Liver (tissue), 9 donors: ENCODE results near the gene CD101. TPM values are rescaled to one million over a fixed set of nuclear protein-coding genes. Genes with fewer than 3 reads are reported as not detected.

ENCODE experiments used
- DNase-seq: peaks from one replicate; pipeline ENCODE4 v3.0.0-alpha.2; 2017; ENCODE audit warnings: low spot score
- H3K27ac ChIP-seq, 2 donors: one replicate each; pipeline ENCODE4 v1.7.0; 2013; ENCODE audit warnings: inconsistent platforms in 2 of 2, low read length in 2 of 2, control low read depth in 1 of 2, low read depth in 1 of 2, mild to moderate bottlenecking in 1 of 2
- H3K27me3 ChIP-seq, 4 donors: one replicate each; pipeline versions ENCODE4 v1.6.1 to v1.7.0; 2013; ENCODE audit warnings: low read length in 3 of 4, inconsistent platforms in 1 of 4, mild to moderate bottlenecking in 1 of 4, moderate library complexity in 1 of 4; ENCODE audit not compliant: control insufficient read depth in 4 of 4, insufficient read depth in 4 of 4
- H3K36me3 ChIP-seq, 4 donors: one replicate each; pipeline versions ENCODE4 v1.6.1 to v1.7.0; 2013; ENCODE audit warnings: low read length in 3 of 4, mild to moderate bottlenecking in 3 of 4, low read depth in 1 of 4, moderate library complexity in 1 of 4; ENCODE audit not compliant: control insufficient read depth in 4 of 4, insufficient read depth in 3 of 4
- H3K4me1 ChIP-seq, 4 donors: one replicate each; pipeline versions ENCODE4 v1.6.1 to v1.7.0; 2013; ENCODE audit warnings: low read length in 3 of 4, mild to moderate bottlenecking in 3 of 4, moderate library complexity in 1 of 4; ENCODE audit not compliant: control insufficient read depth in 4 of 4, insufficient read depth in 4 of 4
- H3K4me3 ChIP-seq, 3 donors: one replicate each; pipeline versions ENCODE4 v1.6.1 to v1.7.0; 2013; ENCODE audit warnings: low read length in 3 of 3, control low read depth in 1 of 3, low read depth in 1 of 3, mild to moderate bottlenecking in 1 of 3
- H3K9ac ChIP-seq, 2 donors: one replicate each; pipeline ENCODE4 v1.7.0; 2013; ENCODE audit warnings: low read length in 2 of 2, mild to moderate bottlenecking in 2 of 2, moderate library complexity in 2 of 2, control low read depth in 1 of 2, low read depth in 1 of 2
- H3K9me3 ChIP-seq, 4 donors: one replicate each; pipeline versions ENCODE4 v1.6.1 to v1.7.0; 2013; ENCODE audit warnings: low read length in 3 of 4; ENCODE audit not compliant: control insufficient read depth in 4 of 4
- EGR1 ChIP-seq, 2 donors: IDR thresholded peaks; 2 replicates each; pipeline ENCODE4 v1.6.1; 2016 to 2018; ENCODE audit warnings: antibody characterized with exemption in 2 of 2, low read depth in 2 of 2
- FOXA1 ChIP-seq: IDR thresholded peaks from 2 replicates; pipeline ENCODE4 v1.6.1; 2016; ENCODE audit warnings: antibody characterized with exemption
- FOXA2 ChIP-seq: IDR thresholded peaks from 2 replicates; pipeline ENCODE4 v1.6.1; 2016; ENCODE audit warnings: antibody characterized with exemption
- GABPA ChIP-seq, 2 donors: IDR thresholded peaks in 1 of 2; conservative IDR thresholded peaks in 1 of 2; 2 replicates each; pipeline ENCODE4 v1.6.1; 2016; ENCODE audit warnings: antibody characterized with exemption in 2 of 2, mild to moderate bottlenecking in 1 of 2, moderate library complexity in 1 of 2
- HNF4A ChIP-seq, 2 donors: conservative IDR thresholded peaks; 2 replicates each; pipeline ENCODE4 v1.6.1; 2016; ENCODE audit warnings: antibody characterized with exemption in 2 of 2, mild to moderate bottlenecking in 2 of 2
- MAX ChIP-seq: IDR thresholded peaks from 2 replicates; pipeline ENCODE4 v1.6.1; 2016; ENCODE audit warnings: antibody characterized with exemption
- RAD21 ChIP-seq, 2 donors: IDR thresholded peaks; 2 replicates each; pipeline ENCODE4 v1.6.1; 2016; ENCODE audit warnings: antibody characterized with exemption in 2 of 2, mild to moderate bottlenecking in 2 of 2
- RXRA ChIP-seq, 2 donors: IDR thresholded peaks; 2 replicates each; pipeline ENCODE4 v1.6.1; 2017 to 2018; ENCODE audit warnings: antibody characterized with exemption in 2 of 2, mild to moderate bottlenecking in 1 of 2
- SP1 ChIP-seq: IDR thresholded peaks from 2 replicates; pipeline ENCODE4 v1.6.1; 2018; ENCODE audit warnings: antibody characterized with exemption, mild to moderate bottlenecking
- TAF1 ChIP-seq: conservative IDR thresholded peaks from 2 replicates; pipeline ENCODE4 v1.6.1; 2016; ENCODE audit warnings: antibody characterized with exemption, mild to moderate bottlenecking
- YY1 ChIP-seq: IDR thresholded peaks from 2 replicates; pipeline ENCODE4 v1.6.1; 2016; ENCODE audit warnings: antibody characterized with exemption, mild to moderate bottlenecking
- WGBS: extraction: QIAGEN DNeasy Blood & Tissue Kit; methylation state at CpG from one replicate; pipeline ENCODE4 v1.1.7; 2013; 5-methylcytosine and 5-hydroxymethylcytosine counted together
- polyA plus RNA-seq, 2 donors: library from polyadenylated mRNA; stranded (reverse) in 1 of 2; unstranded in 1 of 2; fragments of 200-250 nt in 1 of 2; fragments of >200 nt in 1 of 2; fragmentation: Nextera tagmentation in 1 of 2; extraction: Ambion mirVana in 1 of 2; gene quantifications; one replicate each; pipeline versions ENCODE4 v1.2.1 to v1.2.3, GENCODE V29; 2013 to 2015
- total RNA-seq, 2 donors: library from RNA; depleted of rRNA; stranded (reverse); fragments of >200 nt; gene quantifications; one replicate each; pipeline ENCODE4 v1.2.3, GENCODE V29; 2014
- TF ChIP-seq, protein P1 (sequence below): fragments of 150-350 bp; IDR thresholded peaks from 2 replicates; pipeline ENCODE4 v1.5.1; 2017; ENCODE audit warnings: improper control_type of control experiment, low read depth, low read length; ENCODE audit not compliant: missing input control
- TF ChIP-seq, protein P2 (sequence below): IDR thresholded peaks from 2 replicates; pipeline ENCODE4 v1.6.1; 2016; ENCODE audit warnings: antibody characterized with exemption
- TF ChIP-seq, protein P3 (sequence below): IDR thresholded peaks from 2 replicates; pipeline ENCODE4 v1.6.1; 2016; ENCODE audit warnings: antibody characterized with exemption, mild to moderate bottlenecking
- donor health status: healthy.
- donor health status: healthy.
- donor health status: healthy.
- donor health status: healthy.
- donor health status: healthy.

Gene CD101
- total and polyA plus RNA-seq, 4 donors, result 0.24 to 2.0 (median 0.65) TPM

GRCh38 chr1:117049857-117050256, 48.3 kb downstream of the CD101 start:
- TF ChIP-seq, protein P1, sequence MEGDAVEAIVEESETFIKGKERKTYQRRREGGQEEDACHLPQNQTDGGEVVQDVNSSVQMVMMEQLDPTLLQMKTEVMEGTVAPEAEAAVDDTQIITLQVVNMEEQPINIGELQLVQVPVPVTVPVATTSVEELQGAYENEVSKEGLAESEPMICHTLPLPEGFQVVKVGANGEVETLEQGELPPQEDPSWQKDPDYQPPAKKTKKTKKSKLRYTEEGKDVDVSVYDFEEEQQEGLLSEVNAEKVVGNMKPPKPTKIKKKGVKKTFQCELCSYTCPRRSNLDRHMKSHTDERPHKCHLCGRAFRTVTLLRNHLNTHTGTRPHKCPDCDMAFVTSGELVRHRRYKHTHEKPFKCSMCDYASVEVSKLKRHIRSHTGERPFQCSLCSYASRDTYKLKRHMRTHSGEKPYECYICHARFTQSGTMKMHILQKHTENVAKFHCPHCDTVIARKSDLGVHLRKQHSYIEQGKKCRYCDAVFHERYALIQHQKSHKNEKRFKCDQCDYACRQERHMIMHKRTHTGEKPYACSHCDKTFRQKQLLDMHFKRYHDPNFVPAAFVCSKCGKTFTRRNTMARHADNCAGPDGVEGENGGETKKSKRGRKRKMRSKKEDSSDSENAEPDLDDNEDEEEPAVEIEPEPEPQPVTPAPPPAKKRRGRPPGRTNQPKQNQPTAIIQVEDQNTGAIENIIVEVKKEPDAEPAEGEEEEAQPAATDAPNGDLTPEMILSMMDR, result no peak
- no peak for TF ChIP-seq FOXA1
- TF ChIP-seq, protein P2, sequence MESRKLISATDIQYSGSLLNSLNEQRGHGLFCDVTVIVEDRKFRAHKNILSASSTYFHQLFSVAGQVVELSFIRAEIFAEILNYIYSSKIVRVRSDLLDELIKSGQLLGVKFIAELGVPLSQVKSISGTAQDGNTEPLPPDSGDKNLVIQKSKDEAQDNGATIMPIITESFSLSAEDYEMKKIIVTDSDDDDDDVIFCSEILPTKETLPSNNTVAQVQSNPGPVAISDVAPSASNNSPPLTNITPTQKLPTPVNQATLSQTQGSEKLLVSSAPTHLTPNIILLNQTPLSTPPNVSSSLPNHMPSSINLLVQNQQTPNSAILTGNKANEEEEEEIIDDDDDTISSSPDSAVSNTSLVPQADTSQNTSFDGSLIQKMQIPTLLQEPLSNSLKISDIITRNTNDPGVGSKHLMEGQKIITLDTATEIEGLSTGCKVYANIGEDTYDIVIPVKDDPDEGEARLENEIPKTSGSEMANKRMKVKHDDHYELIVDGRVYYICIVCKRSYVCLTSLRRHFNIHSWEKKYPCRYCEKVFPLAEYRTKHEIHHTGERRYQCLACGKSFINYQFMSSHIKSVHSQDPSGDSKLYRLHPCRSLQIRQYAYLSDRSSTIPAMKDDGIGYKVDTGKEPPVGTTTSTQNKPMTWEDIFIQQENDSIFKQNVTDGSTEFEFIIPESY, result no peak
- TF ChIP-seq SP1, result no peak
- TF ChIP-seq MAX, result no peak
- no peak for TF ChIP-seq HNF4A (conservative IDR thresholded peaks at IDR 0.05)
- no peak for TF ChIP-seq TAF1
- TF ChIP-seq FOXA2, result no peak
- no peak for TF ChIP-seq RXRA (IDR thresholded peaks at IDR 0.05)
- TF ChIP-seq RAD21 (IDR thresholded peaks at IDR 0.05), result no peak
- no peak for TF ChIP-seq YY1
- no peak for TF ChIP-seq EGR1 (IDR thresholded peaks at IDR 0.05; ENCODE audit: low read depth in 2 of 2)
- no peaks in the 10 kb centered on the region for H3K4me1 ChIP-seq
- no peak overlapping the region for H3K9ac ChIP-seq
- H3K27ac ChIP-seq, result no peak overlapping the region
- DNase-seq, result no peak
- no peaks in the 10 kb centered on the region for H3K27me3 ChIP-seq
- H3K4me3 ChIP-seq, result no peak overlapping the region
- no peaks in the 10 kb centered on the region for H3K36me3 ChIP-seq
- no peaks in the 10 kb centered on the region for H3K9me3 ChIP-seq
- 87% methylated on average over 5 of the region's 5 CpGs for WGBS

DNA sequence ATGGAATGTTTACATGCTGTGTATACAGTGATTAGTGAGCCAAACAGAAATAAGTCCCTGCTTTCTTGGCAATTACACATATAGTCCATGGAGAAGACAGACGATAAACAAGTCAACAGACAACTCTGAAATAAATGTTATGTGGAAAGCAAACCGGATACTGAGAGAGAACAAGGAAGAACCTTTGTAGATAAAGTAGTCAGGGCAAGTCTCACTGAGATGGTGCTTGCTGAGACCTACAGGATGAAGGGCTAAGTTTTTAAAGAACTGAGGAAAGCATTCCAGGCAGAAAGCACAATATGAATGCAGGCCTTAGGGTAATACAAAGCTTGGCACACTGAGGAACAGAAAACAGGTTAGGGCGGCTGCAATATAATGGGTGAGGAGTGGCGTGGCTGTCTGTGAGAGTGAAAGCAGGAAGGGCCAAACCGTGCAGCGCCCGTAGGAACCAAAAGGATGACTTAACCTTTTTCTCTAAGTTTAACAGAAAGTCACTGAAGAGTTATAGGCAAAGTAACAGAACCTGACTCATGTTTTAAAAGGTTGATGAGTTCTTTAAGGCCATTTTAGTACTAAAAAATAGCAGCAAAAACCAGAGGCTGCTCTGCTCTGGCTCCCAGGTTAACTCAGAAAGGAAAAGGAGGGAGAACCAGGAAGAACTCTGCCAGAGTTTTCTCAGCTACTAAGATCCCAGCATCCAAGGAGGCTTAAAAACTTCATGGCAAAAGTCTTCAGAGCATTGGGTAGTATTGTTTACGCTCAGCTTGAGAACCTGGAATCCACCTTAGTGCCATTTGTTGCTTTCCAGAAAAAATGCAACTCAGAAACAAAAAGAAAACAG, 49.9 kb downstream of the CD101 start:
- DNase-seq, result no peak
- no peaks in the 10 kb centered on the region for H3K36me3 ChIP-seq
- H3K9me3 ChIP-seq, result no peaks in the 10 kb centered on the region
- H3K4me1 ChIP-seq, result no peaks in the 10 kb centered on the region
- 65% methylated on average over 8 of the region's 8 CpGs for WGBS
- H3K27ac ChIP-seq, result no peak overlapping the region
- H3K4me3 ChIP-seq, result no peak overlapping the region
- TF ChIP-seq, protein P2, result no peak
- TF ChIP-seq, protein P1, result no peak
- TF ChIP-seq GABPA (IDR thresholded peaks at IDR 0.05 in 1 of 2, conservative IDR thresholded peaks at IDR 0.05 in 1 of 2) (no peak), SP1 (no peak), YY1 (no peak), RAD21 (IDR thresholded peaks at IDR 0.05) (no peak), TAF1 (no peak), FOXA1 (no peak)
- TF ChIP-seq, protein P3, sequence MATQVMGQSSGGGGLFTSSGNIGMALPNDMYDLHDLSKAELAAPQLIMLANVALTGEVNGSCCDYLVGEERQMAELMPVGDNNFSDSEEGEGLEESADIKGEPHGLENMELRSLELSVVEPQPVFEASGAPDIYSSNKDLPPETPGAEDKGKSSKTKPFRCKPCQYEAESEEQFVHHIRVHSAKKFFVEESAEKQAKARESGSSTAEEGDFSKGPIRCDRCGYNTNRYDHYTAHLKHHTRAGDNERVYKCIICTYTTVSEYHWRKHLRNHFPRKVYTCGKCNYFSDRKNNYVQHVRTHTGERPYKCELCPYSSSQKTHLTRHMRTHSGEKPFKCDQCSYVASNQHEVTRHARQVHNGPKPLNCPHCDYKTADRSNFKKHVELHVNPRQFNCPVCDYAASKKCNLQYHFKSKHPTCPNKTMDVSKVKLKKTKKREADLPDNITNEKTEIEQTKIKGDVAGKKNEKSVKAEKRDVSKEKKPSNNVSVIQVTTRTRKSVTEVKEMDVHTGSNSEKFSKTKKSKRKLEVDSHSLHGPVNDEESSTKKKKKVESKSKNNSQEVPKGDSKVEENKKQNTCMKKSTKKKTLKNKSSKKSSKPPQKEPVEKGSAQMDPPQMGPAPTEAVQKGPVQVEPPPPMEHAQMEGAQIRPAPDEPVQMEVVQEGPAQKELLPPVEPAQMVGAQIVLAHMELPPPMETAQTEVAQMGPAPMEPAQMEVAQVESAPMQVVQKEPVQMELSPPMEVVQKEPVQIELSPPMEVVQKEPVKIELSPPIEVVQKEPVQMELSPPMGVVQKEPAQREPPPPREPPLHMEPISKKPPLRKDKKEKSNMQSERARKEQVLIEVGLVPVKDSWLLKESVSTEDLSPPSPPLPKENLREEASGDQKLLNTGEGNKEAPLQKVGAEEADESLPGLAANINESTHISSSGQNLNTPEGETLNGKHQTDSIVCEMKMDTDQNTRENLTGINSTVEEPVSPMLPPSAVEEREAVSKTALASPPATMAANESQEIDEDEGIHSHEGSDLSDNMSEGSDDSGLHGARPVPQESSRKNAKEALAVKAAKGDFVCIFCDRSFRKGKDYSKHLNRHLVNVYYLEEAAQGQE, result no peak
- peak overlapping the region in 1 of 2 donors; percentile 17 for H3K9ac ChIP-seq
- H3K27me3 ChIP-seq, result no peaks in the 10 kb centered on the region
